ENCODE data around the gene ABL2. TPM values are rescaled to one million over a fixed set of nuclear protein-coding genes. Genes with fewer than 3 reads are reported as not detected.

ABL2 gene
- total RNA-seq, 3 donors from 2014 or later (not counting 1 experiment from before 2014, with no cell fraction given) = 11.1 to 16.3 (median 12.9) TPM

DNA sequence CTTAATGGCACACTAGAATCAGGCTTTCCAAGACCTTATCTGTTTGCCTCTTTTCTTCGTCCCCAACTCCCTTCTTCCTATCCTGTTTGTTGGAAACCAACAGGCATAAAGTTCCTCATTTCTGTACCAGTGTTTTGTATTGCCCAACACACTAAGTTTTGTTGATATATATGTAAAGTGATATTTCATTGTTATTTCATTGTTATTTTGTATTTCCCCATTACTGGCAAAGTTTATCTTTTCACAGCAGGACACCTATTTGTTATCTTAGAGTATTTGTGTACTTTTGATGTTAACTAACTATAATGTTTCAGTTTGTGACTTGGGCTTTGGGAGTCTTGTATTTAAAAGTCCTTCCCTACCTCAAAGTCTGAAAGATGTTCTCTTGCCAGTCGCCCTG is 176.7 kb downstream of the ABL2 start:
- no peaks in the 10 kb centered on the region for H3K27me3 Mint-ChIP-seq (ENCODE audit: low read depth in 2 of 2)
- DNase-seq (no peak), ATAC-seq (no peak)
- peaks cover 0 to 6% of the 10 kb centered on the region in 2 donors for H3K4me1 Mint-ChIP-seq
- TF ChIP-seq CTCF (IDR thresholded peaks at IDR 0.05) = no peak
- no peak overlapping the region for H3K27ac ChIP-seq (ENCODE audit: low read length)
- no peaks in the 10 kb centered on the region for H3K27me3 ChIP-seq (ENCODE audit: control insufficient read depth, insufficient read depth, low read length)
- H3K4me3 Mint-ChIP-seq = no peak overlapping the region
- peaks cover 17% of the 10 kb centered on the region for H3K36me3 ChIP-seq (ENCODE audit: control insufficient read depth, insufficient read depth, low read length)
- H3K27ac Mint-ChIP-seq = no peak overlapping the region
- H3K9me3 Mint-ChIP-seq = no peaks in the 10 kb centered on the region
- H3K4me3 ChIP-seq (ENCODE audit: low read length) = no peak overlapping the region
- WGBS (ENCODE audit: insufficient coverage) = 100% methylated on average over 1 of the region's 2 CpGs
- H3K9me3 ChIP-seq (ENCODE audit: control insufficient read depth, insufficient read depth, low read length) = no peaks in the 10 kb centered on the region
- no peaks in the 10 kb centered on the region for H3K4me1 ChIP-seq (ENCODE audit: control insufficient read depth, insufficient read depth, low read length)
- peaks cover 15% of the 10 kb centered on the region for H3K36me3 Mint-ChIP-seq
- intact Hi-C loops (cut with micrococcal nuclease) = no loop called here

Other genes with a start within 250 kb of the ABL2 start
- gene FAM20B, start 203.8 kb downstream of the ABL2 start, total RNA-seq = 10 to 100 TPM; 27.6 to 35.2 (median 29.0) TPM
- gene TOR3A, start 147.6 kb downstream of the ABL2 start, total RNA-seq = 10 to 100 TPM; 22.7 to 33.3 (median 29.0) TPM
- gene SOAT1, start 64.1 kb upstream of the ABL2 start, total RNA-seq = 10 to 100 TPM; 36.9 to 57.9 (median 51.3) TPM
- 1 to 10 TPM in 2 of 3 donors, under 1 TPM in 1; 0.78 to 2.0 (median 1.7) TPM for gene AXDND1, start 136.3 kb upstream of the ABL2 start, total RNA-seq

All from natural killer cell (primary cell).